ENCODE results near the gene ASB4.
A peak's percentile ranks its signal among the peaks of the same experiment; 100 is the strongest.

GRCh38 chr7:95589031-95589430, 103.3 kb downstream of the ASB4 start:
- TF ChIP-seq CTCF (IDR thresholded peaks at IDR 0.05) (no peak), EP300 (IDR thresholded peaks at IDR 0.05) (peak in 1 of 2 donors; percentile 88), POLR2A (IDR thresholded peaks at IDR 0.05) (peak in 1 of 2 donors; percentile 23)

All from tibial nerve (tissue), 4 donors.